Measurements from ENCODE around the gene VSIG10L2.
A peak's percentile ranks its signal among the peaks of the same experiment; 100 is the strongest.

Gene VSIG10L2

DNA sequence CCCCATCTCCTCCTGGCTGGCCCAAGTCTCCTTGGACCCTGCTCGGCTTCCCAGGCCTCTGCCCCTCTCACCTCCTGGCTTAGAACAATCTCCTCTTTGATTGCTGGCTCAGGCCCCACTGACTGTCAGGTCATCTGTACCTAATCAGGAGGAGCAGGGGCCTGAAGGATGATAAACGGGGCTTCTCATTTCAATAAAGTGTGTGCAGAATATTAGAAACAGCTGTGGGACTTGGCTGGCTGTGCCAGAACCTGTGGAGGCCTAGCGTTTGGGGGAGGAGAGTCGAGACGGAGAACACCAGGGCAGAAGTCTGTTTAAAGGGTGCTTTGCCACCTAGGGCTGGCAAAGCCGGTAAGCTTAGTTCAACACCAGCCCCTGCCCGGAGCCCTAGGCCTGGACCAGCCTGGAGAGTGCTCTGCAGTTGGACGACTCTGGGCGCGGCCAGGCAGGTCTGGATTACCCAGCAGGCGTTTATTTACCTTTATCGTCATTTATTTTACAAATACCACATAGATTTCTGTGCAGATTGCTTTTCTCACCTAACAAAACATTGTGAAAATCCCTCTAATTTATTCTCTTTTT, 10.1 kb upstream of the VSIG10L2 start:
- H3K36me3 Mint-ChIP-seq, result no peaks in the 10 kb centered on the region
- H3K27ac Mint-ChIP-seq, result no peak overlapping the region
- H3K9me3 Mint-ChIP-seq, result no peaks in the 10 kb centered on the region
- no peak overlapping the region for H3K4me3 Mint-ChIP-seq
- H3K27me3 Mint-ChIP-seq, result peaks cover 8% of the 10 kb centered on the region
- DNase-seq (ENCODE audit: low spot score in 2 of 2) (no peak), ATAC-seq (ENCODE audit: low read depth) (no peak)
- no peaks in the 10 kb centered on the region for H3K4me1 Mint-ChIP-seq

DNA sequence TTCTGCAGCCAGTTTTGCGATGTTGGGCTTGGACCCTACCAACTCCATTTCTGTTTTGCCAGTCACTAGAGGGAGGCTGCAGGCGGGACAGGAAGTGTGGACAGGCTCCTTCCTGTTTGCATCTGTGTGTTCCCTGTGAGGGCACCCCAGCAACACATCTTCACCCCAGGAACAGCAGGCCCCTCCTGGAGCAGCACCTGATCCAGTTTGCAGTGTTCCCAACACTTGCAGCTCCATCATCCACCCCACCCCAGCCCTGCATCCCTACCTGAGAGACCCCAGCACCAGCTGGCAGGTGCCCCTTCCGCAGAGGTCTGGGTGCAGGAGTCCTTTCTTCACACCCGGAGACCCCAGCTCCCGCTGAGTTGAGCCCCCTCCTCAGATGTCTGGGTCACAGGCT, 7.4 kb upstream of the VSIG10L2 start:
- ATAC-seq (ENCODE audit: low read depth) (no peak), DNase-seq (ENCODE audit: low spot score in 2 of 2) (no peak)
- H3K4me1 Mint-ChIP-seq, result peaks cover 9% of the 10 kb centered on the region
- H3K27ac Mint-ChIP-seq, result no peak overlapping the region
- H3K4me3 Mint-ChIP-seq, result no peak overlapping the region
- H3K9me3 Mint-ChIP-seq, result no peaks in the 10 kb centered on the region
- H3K27me3 Mint-ChIP-seq, result peaks cover 7% of the 10 kb centered on the region
- H3K36me3 Mint-ChIP-seq, result no peaks in the 10 kb centered on the region

DNA sequence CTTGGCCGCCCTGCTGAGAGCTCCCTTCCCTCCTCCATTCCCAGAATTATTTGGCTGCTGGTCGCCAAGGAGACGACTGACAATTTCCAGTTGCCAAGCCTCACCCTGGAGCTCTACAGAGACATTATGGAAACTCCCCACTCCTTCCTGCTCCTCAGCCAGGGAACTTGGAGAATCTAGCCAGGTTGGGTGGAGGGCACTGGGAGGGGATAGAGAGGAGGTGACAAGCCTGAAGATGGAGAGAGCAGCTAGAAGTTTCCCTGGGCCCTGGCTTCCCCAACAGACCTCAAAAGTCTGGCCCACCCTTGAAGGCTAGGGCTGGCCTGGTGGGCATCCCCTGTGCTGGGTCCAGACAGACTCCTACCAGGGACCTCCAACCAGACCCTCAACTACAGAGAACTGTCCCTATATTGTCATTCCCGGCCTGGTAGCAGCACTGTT, 6.7 kb upstream of the VSIG10L2 start:
- H3K4me3 Mint-ChIP-seq, result no peak overlapping the region
- H3K9me3 Mint-ChIP-seq, result no peaks in the 10 kb centered on the region
- no peak for DNase-seq (ENCODE audit: low spot score in 2 of 2)
- no peak for ATAC-seq (ENCODE audit: low read depth)
- H3K27me3 Mint-ChIP-seq, result peaks cover 5% of the 10 kb centered on the region
- peaks cover 9% of the 10 kb centered on the region for H3K4me1 Mint-ChIP-seq
- no peaks in the 10 kb centered on the region for H3K36me3 Mint-ChIP-seq
- H3K27ac Mint-ChIP-seq, result no peak overlapping the region

DNA sequence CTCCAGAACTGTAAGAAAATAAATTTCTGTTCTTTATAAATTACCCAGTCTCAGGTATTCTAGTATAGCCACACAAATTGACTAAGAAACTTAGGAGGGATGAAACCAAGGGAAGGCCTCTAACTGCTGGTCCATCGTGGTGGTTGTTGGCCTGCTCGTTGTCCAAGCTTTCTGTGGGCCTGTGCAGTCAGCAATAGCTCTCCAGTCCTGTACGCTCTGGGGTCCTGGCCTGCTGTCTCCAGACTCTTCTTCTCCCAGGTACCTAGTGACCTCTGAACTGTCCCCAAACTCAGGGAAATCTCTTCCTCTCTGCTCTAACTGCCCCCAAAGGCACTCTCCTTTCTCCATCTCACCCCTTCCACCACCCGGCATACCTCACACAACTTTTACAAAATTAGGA, 5.7 kb upstream of the VSIG10L2 start:
- ATAC-seq (ENCODE audit: low read depth) (no peak), DNase-seq (ENCODE audit: low spot score in 2 of 2) (no peak)
- peaks cover 9% of the 10 kb centered on the region for H3K27me3 Mint-ChIP-seq
- H3K27ac Mint-ChIP-seq, result no peak overlapping the region
- H3K4me3 Mint-ChIP-seq, result no peak overlapping the region
- no peaks in the 10 kb centered on the region for H3K9me3 Mint-ChIP-seq
- H3K36me3 Mint-ChIP-seq, result no peaks in the 10 kb centered on the region
- peaks cover 9% of the 10 kb centered on the region for H3K4me1 Mint-ChIP-seq

DNA sequence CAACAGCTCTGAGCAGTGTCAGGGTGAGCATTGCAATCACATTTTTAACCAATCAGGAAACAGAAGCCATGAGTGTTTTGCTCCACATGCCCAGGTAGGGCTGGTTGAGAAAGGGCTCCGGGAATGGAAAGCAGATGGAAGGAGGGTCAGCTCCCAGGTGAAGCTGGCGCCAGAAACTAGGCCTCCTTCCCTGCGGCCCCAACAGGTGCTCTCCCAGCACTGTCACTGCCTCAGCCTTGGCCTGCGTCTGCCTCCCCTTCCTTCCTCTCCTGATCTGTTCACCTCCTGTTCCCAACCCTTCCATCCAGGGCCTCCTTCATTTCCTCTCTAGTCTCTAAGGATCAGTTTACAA, 4.6 kb upstream of the VSIG10L2 start:
- peaks cover 13% of the 10 kb centered on the region for H3K27me3 Mint-ChIP-seq
- H3K9me3 Mint-ChIP-seq, result no peaks in the 10 kb centered on the region
- no peak for DNase-seq (ENCODE audit: low spot score in 2 of 2)
- no peak for ATAC-seq (ENCODE audit: low read depth)
- peaks cover 9% of the 10 kb centered on the region for H3K4me1 Mint-ChIP-seq
- no peak overlapping the region for H3K27ac Mint-ChIP-seq
- H3K36me3 Mint-ChIP-seq, result no peaks in the 10 kb centered on the region
- no peak overlapping the region for H3K4me3 Mint-ChIP-seq

DNA sequence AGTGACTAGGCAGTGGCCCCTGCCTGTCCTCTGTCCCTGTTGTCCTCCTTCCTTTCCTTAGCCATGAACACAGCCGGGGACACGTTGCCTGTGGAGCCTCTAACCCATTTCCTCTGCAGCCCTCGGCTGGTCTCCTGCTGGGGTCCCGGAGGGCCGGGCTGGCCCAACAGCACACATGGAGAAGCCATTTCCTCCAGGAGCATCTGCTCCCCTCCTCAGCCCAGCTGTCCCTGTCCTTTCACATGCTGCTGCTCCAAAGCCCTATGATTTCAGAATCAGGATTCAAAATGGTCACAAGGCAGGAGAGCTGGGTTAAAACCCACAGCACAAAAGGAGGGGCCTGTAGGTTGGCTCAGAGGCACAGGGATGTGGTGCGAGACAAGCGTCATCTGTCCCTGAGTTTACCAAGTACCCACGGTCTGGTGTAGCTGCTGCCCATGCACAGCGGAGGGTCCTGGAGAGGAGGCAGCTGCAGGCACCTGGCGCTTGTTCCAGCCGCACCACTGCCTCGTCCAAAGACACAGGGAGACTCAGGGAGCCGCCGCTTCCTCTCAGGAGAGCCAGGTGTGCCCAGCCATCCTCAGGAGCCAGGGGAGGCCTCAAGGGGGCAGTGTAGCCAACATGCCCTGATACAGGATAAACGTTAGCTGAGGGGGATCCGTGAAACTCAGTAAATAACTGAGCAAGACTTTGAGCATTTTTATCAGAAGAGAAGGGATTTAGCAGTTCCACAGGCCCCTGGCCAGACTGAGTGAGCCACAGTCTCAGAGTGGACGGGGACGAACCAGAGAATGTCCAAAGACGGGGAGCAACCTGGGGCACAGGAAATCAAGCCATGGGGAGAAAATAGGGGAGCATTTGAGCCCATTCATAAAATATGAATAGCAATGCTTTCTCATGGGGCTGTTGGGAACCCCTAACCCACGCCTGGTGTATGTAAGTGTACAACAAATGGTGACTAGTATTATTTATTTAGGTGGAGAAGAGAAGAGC, 3.9 kb upstream of the VSIG10L2 start:
- Mint-ChIP-seq H3K9me3 (no peaks in the 10 kb centered on the region), H3K27me3 (peaks cover 13% of the 10 kb centered on the region), H3K27ac (peak overlapping the region; percentile 13), H3K36me3 (no peaks in the 10 kb centered on the region), H3K4me1 (peaks cover 9% of the 10 kb centered on the region), H3K4me3 (no peak overlapping the region)
- DNase-seq (ENCODE audit: low spot score in 2 of 2) (no peak), ATAC-seq (ENCODE audit: low read depth) (peak; percentile 37)

DNA sequence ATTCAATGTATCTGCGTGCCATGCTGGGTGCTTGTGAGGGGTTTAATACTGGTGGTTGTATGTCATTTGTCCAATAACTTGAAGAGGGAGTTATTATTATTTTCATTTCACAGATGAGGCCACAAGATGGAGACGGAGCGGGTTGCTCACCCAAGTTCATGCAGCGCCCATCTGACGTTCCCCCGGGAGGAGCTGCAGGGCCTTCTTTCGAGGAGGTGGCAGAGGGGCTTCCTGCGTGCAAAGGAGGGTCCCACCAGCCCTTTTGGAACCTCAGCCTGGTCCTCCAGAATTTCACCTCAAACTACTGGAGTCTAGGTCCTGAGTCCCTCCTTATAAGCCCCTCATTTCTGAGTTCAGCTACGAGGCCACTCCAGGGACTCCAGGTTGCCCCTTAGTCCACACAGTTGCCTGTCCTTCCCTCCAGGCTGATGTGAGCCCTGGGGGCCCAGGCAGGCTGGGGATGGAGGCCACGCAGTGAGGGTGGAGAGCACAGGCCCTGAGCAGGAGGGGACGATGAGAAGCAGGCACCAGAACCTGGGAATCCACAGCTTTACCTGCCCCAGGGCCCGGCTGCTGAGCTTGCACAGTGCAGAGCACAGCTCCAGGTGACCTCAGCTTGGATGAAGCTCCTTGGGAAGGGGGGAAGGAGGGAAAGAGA, 2.9 kb upstream of the VSIG10L2 start:
- Mint-ChIP-seq H3K9me3 (no peaks in the 10 kb centered on the region), H3K27me3 (peaks cover 14% of the 10 kb centered on the region), H3K4me3 (no peak overlapping the region), H3K4me1 (peaks cover 9% of the 10 kb centered on the region), H3K27ac (peak overlapping the region; percentile 13), H3K36me3 (no peaks in the 10 kb centered on the region)
- ATAC-seq (ENCODE audit: low read depth) (no peak), DNase-seq (ENCODE audit: low spot score in 2 of 2) (no peak)

DNA sequence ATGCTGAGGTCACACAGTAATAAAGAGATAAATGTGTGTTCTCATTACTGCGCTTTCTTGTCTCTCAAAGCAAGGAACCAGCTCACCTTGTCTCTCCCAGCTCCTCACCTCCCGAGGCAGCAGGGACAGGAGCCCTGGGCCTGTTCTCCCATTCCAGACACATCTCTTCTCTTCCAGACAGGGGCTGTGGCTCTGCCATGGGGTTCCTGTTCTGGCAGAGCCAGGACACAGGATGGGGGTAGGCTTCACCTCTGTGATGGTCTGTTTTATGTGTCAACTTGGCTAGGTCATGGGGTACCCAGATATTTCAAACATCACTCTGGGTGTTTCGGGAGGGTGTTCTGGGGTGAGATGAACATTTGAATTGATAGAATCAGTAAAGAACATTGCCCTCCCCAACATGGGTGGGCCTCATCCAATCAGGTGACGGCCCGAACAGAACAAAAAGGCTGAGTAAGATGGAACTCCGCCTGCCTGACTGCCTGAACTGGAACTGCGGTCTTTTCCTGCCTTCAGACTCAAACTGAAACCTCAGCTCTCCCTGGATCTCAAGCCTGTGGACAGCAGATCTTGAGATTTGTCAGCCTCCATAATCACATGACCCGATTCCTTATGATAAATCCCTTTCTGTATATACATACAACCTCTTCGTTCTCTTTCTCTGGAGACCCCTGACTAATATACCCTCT, 2.0 kb upstream of the VSIG10L2 start:
- Mint-ChIP-seq H3K4me3 (no peak overlapping the region), H3K27me3 (peaks cover 14% of the 10 kb centered on the region), H3K4me1 (peaks cover 9% of the 10 kb centered on the region), H3K9me3 (no peaks in the 10 kb centered on the region), H3K27ac (no peak overlapping the region), H3K36me3 (no peaks in the 10 kb centered on the region)
- ATAC-seq (ENCODE audit: low read depth), result no peak
- no peak for DNase-seq (ENCODE audit: low spot score in 2 of 2)

DNA sequence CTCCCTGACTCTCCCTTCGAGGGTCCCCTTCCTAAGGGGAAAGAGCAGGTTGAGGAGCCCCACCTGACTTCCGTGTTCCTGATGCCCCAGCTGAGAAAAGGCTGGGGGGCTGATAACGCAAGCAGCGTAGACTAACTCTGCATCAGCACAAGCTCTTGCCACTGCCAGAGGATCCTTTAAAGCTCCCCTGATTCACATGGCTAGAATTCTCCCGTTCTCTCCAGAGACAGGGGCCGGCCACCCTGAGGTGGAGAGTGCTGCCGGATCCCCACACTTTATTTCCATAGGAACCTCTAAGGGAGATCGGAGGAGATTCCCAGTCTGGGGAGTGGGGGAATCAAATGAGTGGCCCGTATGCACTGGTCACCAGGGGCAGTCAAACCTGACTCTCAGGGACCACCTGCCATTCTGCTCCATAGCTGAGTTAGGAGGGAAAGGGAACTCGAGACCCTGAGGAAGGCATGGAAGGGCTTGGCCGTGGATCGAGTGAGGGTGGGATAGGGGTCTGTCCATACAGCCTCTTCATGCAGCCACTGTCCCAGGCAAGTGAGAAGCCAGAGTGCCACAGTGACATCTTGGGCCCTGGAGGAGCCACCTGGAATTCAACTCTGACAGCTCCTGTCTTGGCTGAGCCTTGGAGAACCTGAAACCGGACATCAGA, 1.4 kb upstream of the VSIG10L2 start:
- no peak overlapping the region for H3K4me3 Mint-ChIP-seq
- ATAC-seq (ENCODE audit: low read depth), result no peak
- peaks cover 17% of the 10 kb centered on the region for H3K27me3 Mint-ChIP-seq
- H3K27ac Mint-ChIP-seq, result no peak overlapping the region
- no peaks in the 10 kb centered on the region for H3K9me3 Mint-ChIP-seq
- no peak for DNase-seq (ENCODE audit: low spot score in 2 of 2)
- H3K4me1 Mint-ChIP-seq, result peaks cover 9% of the 10 kb centered on the region
- no peaks in the 10 kb centered on the region for H3K36me3 Mint-ChIP-seq

DNA sequence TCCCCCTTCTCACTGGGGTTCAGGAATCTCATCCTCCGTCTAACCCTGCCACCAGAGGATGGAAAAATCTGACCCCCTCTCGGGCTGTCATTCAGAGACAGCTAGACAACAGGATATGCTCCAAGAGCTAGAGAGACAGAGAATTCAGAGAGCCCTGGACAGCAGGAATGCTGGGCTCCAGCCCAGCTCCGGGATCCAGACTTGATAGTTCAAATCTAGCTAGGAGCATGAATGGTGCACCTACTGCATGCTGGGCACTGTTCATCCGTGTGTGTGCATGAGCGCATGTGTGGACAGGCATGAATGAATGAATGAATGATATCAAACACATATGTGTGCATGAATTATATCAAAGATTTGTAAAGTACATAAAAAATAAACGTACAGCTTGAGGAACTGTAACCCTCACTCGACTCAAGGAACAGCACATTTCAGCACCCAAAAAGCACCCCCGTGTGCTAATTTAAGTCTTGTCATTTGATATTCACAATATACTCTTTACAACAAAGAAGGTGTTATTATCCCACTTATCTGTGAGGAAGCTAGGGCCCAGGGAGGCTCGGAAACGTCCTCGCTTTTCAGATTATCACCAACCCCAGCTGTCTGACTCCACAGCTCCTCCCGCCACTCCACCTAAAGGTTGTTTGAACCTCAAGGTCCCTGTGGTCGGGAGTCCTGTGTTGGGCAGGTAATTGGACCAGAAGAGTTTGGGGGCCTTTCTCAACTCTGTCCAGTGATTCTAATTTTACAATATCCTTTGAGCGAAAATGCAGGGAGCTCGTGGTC, 640 bp upstream of the VSIG10L2 start:
- Mint-ChIP-seq H3K36me3 (no peaks in the 10 kb centered on the region), H3K27ac (no peak overlapping the region), H3K9me3 (no peaks in the 10 kb centered on the region), H3K4me1 (peaks cover 9% of the 10 kb centered on the region), H3K4me3 (no peak overlapping the region), H3K27me3 (peaks cover 17% of the 10 kb centered on the region)
- no peak for DNase-seq (ENCODE audit: low spot score in 2 of 2)
- ATAC-seq (ENCODE audit: low read depth), result no peak

DNA sequence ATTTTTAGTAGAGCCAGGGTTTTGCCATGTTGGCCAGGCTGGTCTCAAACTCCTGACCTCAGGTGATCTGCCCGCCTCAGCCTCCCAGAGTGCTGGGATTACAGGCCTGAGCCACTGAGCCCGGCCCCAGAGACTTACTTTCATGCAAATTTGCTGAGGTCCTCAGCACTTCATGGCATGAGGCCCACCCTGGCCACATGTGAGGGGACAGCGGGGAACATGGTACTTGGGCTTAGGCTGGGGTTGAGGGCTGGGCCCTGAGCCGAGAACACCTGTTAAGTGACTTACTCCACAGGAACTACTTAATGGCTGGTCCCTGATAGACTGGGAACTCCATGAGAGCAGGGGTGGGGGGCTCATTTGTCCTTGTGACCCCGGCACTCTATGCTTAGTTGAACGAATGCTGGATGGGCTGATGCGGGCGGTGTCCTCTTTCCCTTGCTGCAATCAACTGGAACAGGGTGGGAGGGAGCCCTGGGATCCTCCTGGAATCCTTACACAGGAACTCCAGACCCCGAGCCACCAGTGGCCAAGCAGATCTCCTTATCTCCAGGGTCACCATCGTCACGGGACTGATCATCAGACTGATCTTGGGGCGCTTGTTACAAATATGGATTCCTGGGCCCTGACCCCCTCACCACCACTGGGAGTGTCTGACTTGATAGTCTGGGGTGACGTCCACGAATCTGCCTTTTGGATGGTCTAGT, 1.0 kb downstream of the VSIG10L2 start:
- Mint-ChIP-seq H3K9me3 (no peaks in the 10 kb centered on the region), H3K27ac (no peak overlapping the region), H3K4me3 (no peak overlapping the region), H3K4me1 (peaks cover 8% of the 10 kb centered on the region), H3K36me3 (no peaks in the 10 kb centered on the region), H3K27me3 (peaks cover 18% of the 10 kb centered on the region)
- ATAC-seq (ENCODE audit: low read depth) (no peak), DNase-seq (ENCODE audit: low spot score in 2 of 2) (no peak)

DNA sequence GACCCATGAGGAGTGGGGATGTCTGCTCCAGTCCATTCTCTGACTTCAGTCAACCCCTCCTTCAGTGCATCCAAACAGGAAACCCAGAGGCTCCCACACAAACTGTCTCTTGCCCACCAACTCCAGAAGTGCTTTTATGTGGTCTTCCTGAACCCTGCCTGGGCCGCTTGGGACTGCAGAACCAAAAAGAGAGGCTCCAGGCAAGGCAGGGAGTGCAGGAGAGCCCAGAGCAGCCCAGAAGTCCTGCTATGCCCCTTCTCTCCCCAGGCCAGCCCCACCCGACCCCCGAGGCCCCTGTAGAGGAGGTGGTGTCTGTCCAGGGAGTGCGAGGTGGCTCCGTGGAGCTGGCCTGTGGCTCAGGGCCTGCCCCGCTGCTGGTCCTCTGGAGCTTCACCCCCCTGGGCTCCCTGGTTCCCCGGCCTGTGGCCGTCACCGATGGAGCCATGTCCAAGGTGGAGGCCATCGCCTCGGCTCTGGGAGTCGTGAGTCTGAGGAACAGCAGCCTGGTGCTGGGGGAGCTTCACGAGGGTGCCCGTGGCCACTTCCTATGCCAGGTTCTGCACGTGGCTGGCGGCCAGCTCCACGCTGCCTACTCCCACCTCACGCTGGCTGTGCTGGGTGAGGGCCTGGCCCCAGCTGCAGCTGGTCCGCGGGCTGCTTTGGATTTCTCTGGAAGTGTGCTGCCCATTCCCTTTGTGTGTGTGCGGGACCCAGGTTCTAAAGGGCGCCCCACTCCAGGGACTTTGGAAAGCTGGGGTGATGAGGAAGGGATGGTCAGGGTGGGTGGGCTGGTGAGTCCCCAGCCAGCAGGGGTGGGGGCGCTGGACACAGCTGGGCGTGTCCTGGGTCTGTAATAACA, 1.8 kb downstream of the VSIG10L2 start:
- Mint-ChIP-seq H3K36me3 (no peaks in the 10 kb centered on the region), H3K4me3 (no peak overlapping the region), H3K4me1 (peaks cover under 1% of the 10 kb centered on the region), H3K9me3 (no peaks in the 10 kb centered on the region), H3K27me3 (peaks cover 16% of the 10 kb centered on the region), H3K27ac (no peak overlapping the region)
- DNase-seq (ENCODE audit: low spot score in 2 of 2) (no peak), ATAC-seq (ENCODE audit: low read depth) (no peak)
